ENCODE results near the gene SLC51B. TPM values are rescaled to one million over a fixed set of nuclear protein-coding genes. Genes with fewer than 3 reads are reported as not detected.

The SLC51B gene
- total RNA-seq, 2 donors from 2014 or later, result not detected

DNA sequence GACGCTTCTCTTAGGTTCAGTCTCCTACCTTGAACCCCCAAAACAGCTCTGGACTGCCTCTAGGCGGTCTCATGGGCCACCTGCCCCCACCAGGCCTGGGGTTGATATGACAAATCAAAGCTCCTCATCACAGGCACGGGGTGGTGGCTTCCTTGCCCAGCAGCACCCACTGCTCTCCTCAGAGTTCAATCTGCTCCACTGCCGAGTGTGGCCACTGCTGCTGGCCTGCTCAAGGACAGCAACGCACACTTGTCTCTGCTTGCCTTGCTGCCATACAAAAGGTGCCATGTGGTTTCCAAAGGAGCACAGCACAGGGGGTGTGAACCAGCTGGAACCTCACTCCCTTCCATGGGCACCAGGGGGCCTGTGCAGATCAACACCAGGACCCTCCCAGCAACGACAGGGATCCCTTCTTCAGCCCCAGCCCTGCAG lies 41.5 kb downstream of the SLC51B start:
- Histone ChIP-seq H3K27me3 (replicated peaks; ENCODE audit: insufficient read depth) (no peaks in the 10 kb centered on the region), H3K4me1 (ENCODE audit: control insufficient read depth in 1 of 2, low read depth in 2 of 2) (peaks cover 63 to 96% of the 10 kb centered on the region in 2 donors), H3K4me3 (no peak overlapping the region), H3K9me3 (no peaks in the 10 kb centered on the region), H3K36me3 (no peaks in the 10 kb centered on the region), H3K27ac (peak overlapping the region; percentile 96 to 99)
- DNase-seq (ENCODE audit: low spot score), result no peak
- no peak for ATAC-seq (ENCODE audit: insufficient number of reproducible peaks, low FRiP score, low read depth)
- TF ChIP-seq, protein P1, sequence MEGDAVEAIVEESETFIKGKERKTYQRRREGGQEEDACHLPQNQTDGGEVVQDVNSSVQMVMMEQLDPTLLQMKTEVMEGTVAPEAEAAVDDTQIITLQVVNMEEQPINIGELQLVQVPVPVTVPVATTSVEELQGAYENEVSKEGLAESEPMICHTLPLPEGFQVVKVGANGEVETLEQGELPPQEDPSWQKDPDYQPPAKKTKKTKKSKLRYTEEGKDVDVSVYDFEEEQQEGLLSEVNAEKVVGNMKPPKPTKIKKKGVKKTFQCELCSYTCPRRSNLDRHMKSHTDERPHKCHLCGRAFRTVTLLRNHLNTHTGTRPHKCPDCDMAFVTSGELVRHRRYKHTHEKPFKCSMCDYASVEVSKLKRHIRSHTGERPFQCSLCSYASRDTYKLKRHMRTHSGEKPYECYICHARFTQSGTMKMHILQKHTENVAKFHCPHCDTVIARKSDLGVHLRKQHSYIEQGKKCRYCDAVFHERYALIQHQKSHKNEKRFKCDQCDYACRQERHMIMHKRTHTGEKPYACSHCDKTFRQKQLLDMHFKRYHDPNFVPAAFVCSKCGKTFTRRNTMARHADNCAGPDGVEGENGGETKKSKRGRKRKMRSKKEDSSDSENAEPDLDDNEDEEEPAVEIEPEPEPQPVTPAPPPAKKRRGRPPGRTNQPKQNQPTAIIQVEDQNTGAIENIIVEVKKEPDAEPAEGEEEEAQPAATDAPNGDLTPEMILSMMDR (IDR thresholded peaks at IDR 0.05), result peak; percentile 15

DNA sequence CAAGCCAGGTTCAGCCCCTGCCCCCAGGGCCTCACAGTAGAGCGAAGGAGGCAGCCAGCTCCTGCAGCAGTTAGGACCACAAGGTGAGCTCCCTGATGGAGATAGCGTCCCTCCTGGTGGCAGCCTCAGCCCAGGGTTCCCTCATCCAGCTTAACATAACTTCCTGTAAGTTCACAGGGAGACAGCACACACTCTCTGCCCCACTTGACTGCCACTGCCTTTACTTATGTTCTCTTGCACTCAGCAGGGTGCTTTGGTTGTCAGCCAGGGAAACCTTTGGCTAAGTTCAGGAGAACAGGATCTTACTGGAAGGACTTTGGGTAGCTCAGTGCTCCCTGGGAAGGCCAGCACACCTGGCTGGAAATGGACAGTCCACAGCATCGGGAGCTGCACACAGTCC lies 42.2 kb downstream of the SLC51B start:
- ATAC-seq (ENCODE audit: insufficient number of reproducible peaks, low FRiP score, low read depth), result no peak
- Histone ChIP-seq H3K36me3 (no peaks in the 10 kb centered on the region), H3K4me1 (ENCODE audit: control insufficient read depth in 1 of 2, low read depth in 2 of 2) (peaks cover 57 to 96% of the 10 kb centered on the region in 2 donors)

DNA sequence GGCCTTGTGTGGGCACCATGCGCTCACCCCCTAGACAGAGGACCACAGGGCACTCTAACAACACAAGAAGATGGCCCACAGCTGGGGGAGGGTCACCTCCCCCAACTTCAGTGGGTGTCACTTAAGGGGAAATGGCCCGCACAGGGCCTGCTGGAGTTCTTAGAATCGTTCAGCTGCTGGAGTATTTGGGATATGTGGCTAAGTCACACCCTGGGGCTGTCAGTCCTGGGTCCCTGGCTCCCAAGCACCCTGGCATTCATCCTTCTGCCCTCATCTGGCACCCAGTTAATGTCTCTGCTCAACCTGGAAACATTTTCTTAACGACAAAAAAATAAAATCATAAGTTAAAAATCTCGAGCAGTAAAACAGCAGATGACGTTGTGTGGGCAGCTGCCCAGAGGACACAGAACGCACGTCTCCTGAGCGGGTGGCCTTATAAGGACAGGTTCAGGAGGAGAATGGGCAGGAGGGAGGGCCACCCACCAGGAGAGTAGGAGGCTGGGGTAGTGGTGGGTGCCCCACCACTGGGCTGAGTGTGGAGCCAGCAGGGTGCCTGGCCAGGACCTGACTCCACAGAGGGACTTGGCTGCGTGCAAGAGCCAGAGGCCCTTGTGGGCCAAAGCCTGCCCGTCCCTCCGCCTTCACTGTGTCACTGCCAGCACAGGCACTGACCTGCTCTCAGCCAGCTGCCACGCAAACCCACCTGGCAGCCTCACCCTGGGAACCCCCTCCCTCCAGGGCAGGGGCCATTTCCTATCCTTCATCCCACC lies 42.9 kb downstream of the SLC51B start:
- peak; percentile 92 for DNase-seq (ENCODE audit: low spot score)
- Histone ChIP-seq H3K9me3 (no peaks in the 10 kb centered on the region), H3K27me3 (replicated peaks; ENCODE audit: insufficient read depth) (no peaks in the 10 kb centered on the region), H3K4me3 (peak overlapping the region; percentile 2), H3K4me1 (ENCODE audit: control insufficient read depth in 1 of 2, low read depth in 2 of 2) (peaks cover 54 to 96% of the 10 kb centered on the region in 2 donors), H3K27ac (peak overlapping the region; percentile 96 to 99), H3K36me3 (no peaks in the 10 kb centered on the region)
- ATAC-seq (ENCODE audit: insufficient number of reproducible peaks, low FRiP score, low read depth), result peak; percentile 71
- TF ChIP-seq, protein P1 (IDR thresholded peaks at IDR 0.05), result peak; percentile 6

More for the DNA sequence above, 42.2 kb downstream of the SLC51B start:
- no peaks in the 10 kb centered on the region for H3K9me3 ChIP-seq
- H3K27me3 ChIP-seq (replicated peaks; ENCODE audit: insufficient read depth), result no peaks in the 10 kb centered on the region
- peak overlapping the region; percentile 2 for H3K4me3 ChIP-seq
- DNase-seq (ENCODE audit: low spot score), result no peak
- TF ChIP-seq, protein P1 (IDR thresholded peaks at IDR 0.05), result no peak
- peak overlapping the region; percentile 96 to 99 for H3K27ac ChIP-seq

- Histone ChIP-seq H3K9me3 (no peaks in the 10 kb centered on the region), H3K27me3 (replicated peaks; ENCODE audit: insufficient read depth) (no peaks in the 10 kb centered on the region), H3K36me3 (no peaks in the 10 kb centered on the region), H3K4me3 (no peak overlapping the region), H3K27ac (peak overlapping the region; percentile 96 to 99), H3K4me1 (ENCODE audit: control insufficient read depth in 1 of 2, low read depth in 2 of 2) (peaks cover 50 to 96% of the 10 kb centered on the region in 2 donors)
- no peak for ATAC-seq (ENCODE audit: insufficient number of reproducible peaks, low FRiP score, low read depth)
- TF ChIP-seq, protein P1 (IDR thresholded peaks at IDR 0.05), result peak; percentile 2
- DNase-seq (ENCODE audit: low spot score), result no peak
Measured at GRCh38 chr15:65088643-65089021, 43.4 kb downstream of the SLC51B start.

GRCh38 chr15:65089206-65089824 lies 44.1 kb downstream of the SLC51B start:
- H3K4me1 ChIP-seq (ENCODE audit: control insufficient read depth in 1 of 2, low read depth in 2 of 2), result peaks cover 49 to 96% of the 10 kb centered on the region in 2 donors
- no peak for ATAC-seq (ENCODE audit: insufficient number of reproducible peaks, low FRiP score, low read depth)
- TF ChIP-seq, protein P1 (IDR thresholded peaks at IDR 0.05), result no peak
- DNase-seq (ENCODE audit: low spot score), result no peak
- no peaks in the 10 kb centered on the region for H3K27me3 ChIP-seq (replicated peaks; ENCODE audit: insufficient read depth)
- no peaks in the 10 kb centered on the region for H3K36me3 ChIP-seq
- peak overlapping the region; percentile 96 to 99 for H3K27ac ChIP-seq
- H3K9me3 ChIP-seq, result no peaks in the 10 kb centered on the region
- no peak overlapping the region for H3K4me3 ChIP-seq

Data from thoracic aorta (tissue), 2 donors.